Measurements from ENCODE around the gene SFRP5.
A peak's percentile ranks its signal among the peaks of the same experiment; 100 is the strongest.

The SFRP5 gene

DNA sequence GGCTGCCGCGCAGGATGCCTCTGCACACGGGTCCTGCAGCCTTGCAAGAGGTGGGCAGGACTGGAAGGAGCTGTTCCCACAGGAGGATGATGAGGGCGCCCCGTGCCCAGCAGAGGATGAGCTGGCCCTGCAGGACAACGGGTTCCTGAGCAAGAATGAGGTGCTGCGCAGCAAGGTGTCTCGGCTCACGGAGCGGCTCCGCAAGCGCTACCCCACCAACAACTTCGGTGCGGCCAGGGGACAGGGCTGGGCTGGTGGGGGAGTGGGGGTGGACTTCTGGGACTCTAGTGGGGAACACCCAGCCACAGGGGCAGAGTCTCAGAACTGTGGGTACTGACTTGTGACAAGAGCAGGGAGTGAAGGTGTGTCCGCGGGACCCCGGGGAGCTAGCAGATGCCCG, 18.8 kb downstream of the SFRP5 start:
- no peak for DNase-seq
- in situ Hi-C loops (cut with HindIII; ENCODE audit: low pct_ligation_motif_present, low pct_unique_long_range_greater_than_20kb, low sequenced_read_pairs) = loop anchor here (25.0 kb wide), 1 partner anchor 109 kb away; no protein-coding TSS in a partner anchor

DNA sequence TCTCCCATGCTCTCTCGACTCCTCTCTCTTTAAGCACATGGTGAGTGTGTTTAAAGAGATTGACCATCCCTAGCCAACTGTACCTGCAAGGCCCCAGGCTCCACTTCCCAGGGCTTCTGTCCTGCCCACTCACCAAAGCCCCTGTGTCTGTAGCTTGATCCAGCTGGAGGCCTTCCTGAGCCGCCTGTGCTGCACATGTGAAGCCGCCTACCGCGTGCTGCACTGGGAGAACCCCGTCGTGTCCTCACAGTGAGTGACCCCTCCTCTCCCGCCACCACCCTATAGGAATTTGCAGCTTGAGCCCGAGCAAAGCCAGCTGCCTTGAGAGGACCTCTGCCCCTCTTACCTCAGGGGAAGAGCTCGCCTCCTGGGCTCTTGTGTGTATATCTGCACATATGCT, 23.7 kb downstream of the SFRP5 start:
- DNase-seq = no peak
- in situ Hi-C loops (cut with HindIII; ENCODE audit: low pct_ligation_motif_present, low pct_unique_long_range_greater_than_20kb, low sequenced_read_pairs) = no loop called here

DNA sequence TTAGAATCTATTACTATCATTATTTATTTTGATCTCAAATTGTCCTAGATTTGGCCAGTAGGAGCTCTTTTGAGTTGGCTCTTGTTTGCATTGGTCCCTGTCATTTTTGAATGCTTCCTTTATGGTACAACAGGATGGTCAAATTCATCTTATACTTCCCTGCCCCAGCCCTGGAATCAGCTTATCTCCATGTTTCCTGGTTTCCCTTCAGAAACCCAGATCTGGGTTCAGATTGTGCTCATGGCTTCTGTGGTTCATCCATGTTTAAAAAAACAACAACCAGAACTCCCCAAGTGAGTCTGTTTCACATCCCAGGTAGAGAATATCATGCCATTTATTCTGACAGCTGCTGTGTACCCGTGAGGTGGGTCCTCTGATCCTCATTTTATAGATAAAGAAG, 24.2 kb downstream of the SFRP5 start:
- in situ Hi-C loops (cut with HindIII; ENCODE audit: low pct_ligation_motif_present, low pct_unique_long_range_greater_than_20kb, low sequenced_read_pairs) = no loop called here
- no peak for DNase-seq

DNA sequence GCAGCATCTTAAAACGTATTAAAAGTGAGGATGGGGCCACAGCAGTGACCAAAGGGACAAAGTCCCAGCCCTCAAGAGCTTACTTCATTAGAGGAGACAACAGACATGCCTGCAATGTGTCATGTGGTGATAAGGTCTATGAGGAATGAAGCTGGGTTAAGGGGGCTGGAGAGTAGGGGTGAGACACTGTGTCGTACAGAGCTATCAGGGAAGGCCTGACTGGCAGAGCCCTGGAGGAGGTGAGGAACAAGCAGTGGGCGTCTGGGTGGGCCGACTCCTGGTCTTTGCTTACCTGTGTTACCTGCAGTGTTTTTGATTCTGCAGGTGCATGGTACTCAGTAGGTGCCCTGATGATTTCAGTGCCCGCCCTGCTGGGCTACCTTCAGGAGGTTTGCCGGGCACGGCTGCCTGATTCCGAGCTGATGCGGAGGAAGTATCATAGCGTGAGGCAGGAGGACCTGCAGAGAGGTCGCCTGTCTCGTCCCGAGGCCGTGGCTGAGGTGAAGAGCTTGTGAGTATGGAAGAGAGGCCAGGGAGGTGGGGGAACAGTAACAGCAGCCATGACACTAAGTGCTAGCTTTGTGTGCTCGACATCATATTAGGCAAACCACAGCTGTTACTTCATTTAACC, 27.3 kb downstream of the SFRP5 start:
- no peak for DNase-seq
- in situ Hi-C loops (cut with HindIII; ENCODE audit: low pct_ligation_motif_present, low pct_unique_long_range_greater_than_20kb, low sequenced_read_pairs) = no loop called here

DNA sequence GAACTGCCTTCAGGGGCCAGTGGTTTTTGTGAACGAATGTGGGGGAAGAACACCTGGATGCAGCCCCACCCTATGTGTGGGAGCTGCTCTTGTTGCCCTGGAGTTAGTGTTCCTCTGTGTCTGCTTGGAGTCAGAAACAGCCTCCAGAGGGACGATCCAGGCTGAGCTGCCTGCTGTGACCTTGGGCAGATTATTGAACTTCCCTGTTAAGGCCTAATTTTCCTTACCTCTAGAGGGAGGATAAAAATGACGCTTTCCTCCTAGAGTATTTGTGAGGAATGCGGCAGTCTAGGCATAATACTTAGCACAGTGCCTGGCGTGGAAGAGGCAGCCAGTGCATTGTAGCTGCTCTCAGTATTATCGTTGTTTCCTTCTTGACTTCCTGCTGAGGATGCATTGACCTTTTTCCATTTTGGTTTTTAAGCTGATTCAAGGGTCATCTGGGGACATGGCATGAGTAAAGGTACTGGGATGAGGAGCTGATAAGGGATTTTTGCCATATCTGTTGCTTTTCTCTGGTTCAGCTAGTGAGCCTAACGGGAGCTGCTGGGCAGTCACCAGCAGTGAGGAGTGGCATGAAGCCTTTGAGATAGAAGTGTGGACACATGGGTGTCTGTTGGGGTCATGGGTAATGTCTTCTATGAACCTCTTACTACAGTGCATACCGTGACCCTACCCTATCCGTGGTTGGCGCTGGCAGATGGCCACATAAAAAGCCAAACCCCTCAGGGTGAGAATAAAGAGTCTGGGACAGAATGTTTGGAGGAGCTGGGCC, 28.4 kb downstream of the SFRP5 start:
- DNase-seq = no peak
- in situ Hi-C loops (cut with HindIII; ENCODE audit: low pct_ligation_motif_present, low pct_unique_long_range_greater_than_20kb, low sequenced_read_pairs) = no loop called here

DNA sequence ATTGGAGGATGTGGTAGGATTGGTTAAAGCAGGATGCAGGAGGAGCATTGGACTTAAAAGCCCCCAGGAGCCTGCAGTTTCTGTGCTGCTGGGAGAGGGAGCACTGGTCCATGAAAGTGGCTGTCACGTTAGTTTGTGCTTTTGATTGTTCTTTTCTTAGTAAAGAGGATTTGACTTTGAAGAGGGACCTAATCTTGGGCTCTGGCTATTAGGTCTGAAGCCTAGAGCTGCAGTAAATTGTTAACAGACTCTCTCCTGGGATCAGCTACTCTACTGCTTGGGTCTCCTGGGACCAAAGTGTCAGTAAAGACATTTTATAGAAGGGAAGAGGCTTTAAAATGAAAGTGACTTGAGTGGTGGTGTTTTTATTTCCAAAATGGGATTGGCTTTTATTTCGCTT, 31.2 kb downstream of the SFRP5 start:
- in situ Hi-C loops (cut with HindIII; ENCODE audit: low pct_ligation_motif_present, low pct_unique_long_range_greater_than_20kb, low sequenced_read_pairs) = no loop called here
- no peak for DNase-seq

DNA sequence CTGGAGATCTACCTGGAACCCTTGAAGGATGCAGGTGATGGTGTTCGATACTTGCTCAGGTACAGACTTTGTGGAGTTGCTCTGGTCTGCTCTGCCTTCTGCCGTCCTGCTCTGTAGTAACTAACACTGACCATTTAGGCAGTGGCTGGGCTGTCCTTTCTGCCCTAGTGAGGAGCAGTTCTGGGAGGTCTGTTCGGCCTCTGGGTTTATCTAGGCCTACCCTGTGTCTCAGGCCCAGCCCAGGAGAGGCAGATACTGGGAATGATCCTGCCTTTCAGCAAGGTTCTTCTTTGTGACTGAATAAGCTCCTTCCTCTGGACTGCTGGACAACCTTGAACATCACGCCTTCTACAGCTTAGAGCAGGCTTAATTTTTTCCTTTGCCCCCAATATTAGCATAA, 33.2 kb downstream of the SFRP5 start:
- in situ Hi-C loops (cut with HindIII; ENCODE audit: low pct_ligation_motif_present, low pct_unique_long_range_greater_than_20kb, low sequenced_read_pairs) = no loop called here
- DNase-seq = no peak

DNA sequence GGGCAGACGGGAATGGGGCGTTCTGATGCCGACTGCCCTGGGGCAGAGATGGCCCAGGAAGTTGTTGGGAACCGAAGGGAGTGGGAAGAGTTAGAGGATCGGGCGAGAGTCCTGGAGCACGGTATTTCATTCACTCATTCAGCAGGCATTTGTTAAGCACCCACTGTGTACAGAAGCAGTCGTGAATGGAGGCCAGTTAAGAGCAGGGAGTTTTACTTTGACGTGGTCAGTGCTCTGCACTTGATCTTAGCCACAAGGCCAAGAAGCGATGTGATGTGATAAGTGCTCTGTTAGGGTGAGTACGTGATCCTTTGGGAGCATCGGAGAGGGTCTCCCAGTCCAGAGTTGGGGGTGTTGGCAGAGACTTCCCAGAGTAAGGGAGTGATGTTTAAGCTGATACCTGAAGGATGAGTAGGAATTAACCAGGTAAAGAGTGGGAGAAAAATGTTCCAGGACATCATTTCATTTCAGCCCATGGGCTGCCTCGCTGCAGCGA, 34.0 kb downstream of the SFRP5 start:
- no peak for DNase-seq
- in situ Hi-C loops (cut with HindIII; ENCODE audit: low pct_ligation_motif_present, low pct_unique_long_range_greater_than_20kb, low sequenced_read_pairs) = no loop called here

DNA sequence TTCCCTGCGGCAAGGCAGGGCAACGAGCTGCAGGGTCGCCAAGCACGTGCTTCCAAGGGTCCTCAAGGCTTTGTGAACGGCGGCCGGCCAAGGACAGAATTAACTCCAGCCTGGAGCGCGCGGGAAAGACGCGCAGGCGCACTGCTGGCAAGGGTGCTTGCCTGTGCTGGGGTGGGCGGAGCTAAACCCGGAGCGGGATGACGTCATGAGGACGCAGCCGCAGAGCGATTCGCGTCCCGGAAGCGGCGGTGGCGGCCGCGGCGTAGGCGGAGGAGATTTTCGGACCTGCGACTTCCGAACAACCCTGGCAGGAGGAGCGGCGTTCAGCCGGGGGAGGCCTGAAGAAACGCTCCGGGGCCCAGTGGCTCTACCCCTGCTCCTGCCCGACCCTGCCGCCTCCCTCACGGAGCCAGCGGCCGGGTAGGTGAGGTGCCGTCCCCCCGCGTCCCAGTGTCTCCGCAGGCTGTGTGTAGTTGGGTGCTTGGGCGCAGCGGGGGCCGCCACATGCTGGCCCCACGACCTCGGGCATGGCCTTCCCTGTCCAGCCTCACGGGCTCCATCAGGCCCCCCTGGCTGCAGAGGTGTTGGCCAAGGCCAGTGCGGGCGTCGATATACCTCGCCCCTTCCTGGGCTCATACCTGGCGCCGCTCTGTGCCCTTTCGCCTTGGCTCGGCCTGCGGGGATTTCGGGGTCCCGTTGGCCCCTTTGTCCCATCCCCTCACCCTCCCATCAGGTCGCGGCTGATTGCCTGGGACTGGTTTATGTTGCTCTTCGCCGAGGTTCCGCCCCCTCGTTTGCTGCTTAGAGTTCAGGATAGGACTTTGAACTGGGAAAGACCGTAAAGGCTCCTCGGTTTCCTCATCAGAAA, 34.7 kb downstream of the SFRP5 start, which contains the start of gene ZFYVE27:
TSS of gene ZFYVE27 (plus strand) at position 227 of the 868 bp plus-strand sequence. CDS start 1,350 bp downstream, outside the sequence.
- in situ Hi-C loops (cut with HindIII; ENCODE audit: low pct_ligation_motif_present, low pct_unique_long_range_greater_than_20kb, low sequenced_read_pairs) = no loop called here
- DNase-seq = peak; percentile 96

DNA sequence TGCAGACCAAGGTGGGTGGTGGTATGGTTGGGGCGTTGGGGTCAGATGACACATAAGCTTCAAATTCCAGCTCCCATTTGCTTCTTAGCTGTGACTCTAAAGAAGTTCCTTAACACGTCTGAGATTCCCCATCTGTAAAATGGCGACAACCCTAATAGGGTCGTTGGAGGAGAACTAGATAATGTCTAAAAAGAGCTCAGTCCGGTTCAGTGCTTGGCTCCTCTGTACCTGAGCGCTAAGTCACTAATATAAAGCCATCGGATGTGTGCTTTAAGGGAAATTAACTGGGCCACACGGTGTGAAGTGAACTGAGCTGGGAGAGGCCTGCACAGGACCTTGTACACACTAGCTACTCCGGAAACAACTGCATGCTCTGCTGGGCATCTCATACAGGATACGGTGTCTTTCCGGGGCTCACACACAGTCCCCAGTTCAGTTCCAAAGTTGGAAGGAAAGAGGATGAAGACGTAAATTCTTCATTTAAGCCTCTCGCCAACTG, 35.3 kb downstream of the SFRP5 start:
- no peak for DNase-seq
- in situ Hi-C loops (cut with HindIII; ENCODE audit: low pct_ligation_motif_present, low pct_unique_long_range_greater_than_20kb, low sequenced_read_pairs) = no loop called here

DNA sequence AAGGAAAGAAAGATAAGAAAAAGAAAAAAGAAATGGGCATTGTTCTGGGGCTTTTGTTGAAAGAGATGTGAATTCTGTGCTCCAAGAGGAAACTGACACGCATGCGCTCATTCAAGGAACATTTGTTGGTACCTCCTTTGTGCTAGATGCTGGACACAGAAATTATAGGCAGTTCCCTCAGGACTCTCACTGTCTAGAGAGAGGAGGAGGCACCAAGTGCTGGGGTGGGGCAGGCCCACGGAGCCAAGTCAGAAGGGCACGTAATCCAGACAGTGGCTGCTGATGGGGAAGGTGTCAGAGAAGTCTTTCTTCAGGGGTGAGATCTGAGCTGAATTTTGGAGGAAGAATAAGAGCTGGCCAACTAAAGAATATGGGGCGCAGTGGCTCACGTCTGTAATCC, 37.8 kb downstream of the SFRP5 start:
- in situ Hi-C loops (cut with HindIII; ENCODE audit: low pct_ligation_motif_present, low pct_unique_long_range_greater_than_20kb, low sequenced_read_pairs) = no loop called here
- DNase-seq = no peak

DNA sequence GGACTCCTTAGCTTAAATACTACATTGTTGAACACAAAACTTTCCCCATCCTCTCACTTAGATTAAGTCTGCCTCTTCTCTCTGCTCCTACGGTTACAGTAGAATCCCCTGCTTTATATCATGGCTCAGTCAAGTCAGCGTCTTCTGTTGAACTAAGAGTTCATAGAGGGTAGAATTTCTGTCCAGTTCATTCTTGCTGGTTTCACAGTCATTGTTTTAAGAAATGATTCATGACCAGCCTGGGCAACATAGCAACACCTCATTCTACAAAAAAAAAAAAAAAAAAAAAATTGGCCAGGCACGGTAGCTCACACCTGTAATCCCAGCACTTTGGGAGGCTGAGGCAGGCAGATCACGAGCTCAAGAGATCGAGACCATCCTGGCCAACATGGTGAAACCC, 38.5 kb downstream of the SFRP5 start:
- in situ Hi-C loops (cut with HindIII; ENCODE audit: low pct_ligation_motif_present, low pct_unique_long_range_greater_than_20kb, low sequenced_read_pairs) = no loop called here
- DNase-seq = no peak

DNA sequence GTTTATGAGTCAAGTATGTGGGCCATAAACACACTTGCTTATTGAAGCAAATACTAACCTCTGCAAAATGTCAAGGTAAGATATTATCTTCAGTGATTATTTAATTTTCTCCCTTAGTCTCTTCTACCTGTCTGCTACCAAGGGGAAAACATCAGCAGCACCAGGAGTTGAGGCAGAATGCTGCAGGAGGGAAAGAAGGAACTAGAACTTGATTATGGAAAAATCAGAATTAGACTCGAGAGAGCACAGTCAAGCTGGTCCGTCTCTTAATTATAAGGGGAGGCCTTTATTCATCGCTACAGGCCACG, 39.8 kb downstream of the SFRP5 start:
- no peak for DNase-seq
- in situ Hi-C loops (cut with HindIII; ENCODE audit: low pct_ligation_motif_present, low pct_unique_long_range_greater_than_20kb, low sequenced_read_pairs) = no loop called here

DNA sequence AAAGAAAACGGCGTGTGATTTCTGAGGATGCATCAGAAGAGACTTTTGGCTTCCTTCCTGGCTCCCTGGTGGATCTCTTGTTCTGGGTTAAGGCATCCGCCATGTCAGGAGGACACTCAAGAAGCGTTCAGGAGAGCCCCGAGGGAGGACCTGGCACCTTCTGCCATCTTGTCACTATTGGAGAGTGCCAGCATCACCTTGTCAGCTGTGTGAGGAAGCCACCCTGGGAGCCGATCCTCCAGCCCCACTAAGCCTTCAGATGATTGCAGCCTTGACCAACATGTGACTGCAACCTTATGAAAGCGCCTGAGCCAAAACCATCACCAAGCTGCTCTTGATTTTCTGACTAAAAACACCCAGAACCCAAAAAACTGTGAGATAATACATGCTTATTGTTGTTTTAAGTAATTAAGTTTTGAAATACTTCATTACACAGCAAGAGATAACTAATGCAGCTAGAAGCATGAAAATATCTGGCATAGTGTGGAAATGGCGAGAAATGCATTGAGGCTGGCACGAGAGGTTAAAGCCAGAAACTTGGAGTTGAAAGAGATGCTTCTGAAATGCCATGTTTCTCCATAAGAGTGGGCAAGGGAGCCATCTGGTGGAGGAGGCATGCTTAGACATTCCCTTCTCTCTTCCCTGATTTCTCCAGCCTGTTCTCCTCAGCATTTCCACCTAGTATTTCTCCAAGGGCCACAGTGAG, 40.3 kb downstream of the SFRP5 start:
- in situ Hi-C loops (cut with HindIII; ENCODE audit: low pct_ligation_motif_present, low pct_unique_long_range_greater_than_20kb, low sequenced_read_pairs) = no loop called here
- DNase-seq = peak; percentile 77

DNA sequence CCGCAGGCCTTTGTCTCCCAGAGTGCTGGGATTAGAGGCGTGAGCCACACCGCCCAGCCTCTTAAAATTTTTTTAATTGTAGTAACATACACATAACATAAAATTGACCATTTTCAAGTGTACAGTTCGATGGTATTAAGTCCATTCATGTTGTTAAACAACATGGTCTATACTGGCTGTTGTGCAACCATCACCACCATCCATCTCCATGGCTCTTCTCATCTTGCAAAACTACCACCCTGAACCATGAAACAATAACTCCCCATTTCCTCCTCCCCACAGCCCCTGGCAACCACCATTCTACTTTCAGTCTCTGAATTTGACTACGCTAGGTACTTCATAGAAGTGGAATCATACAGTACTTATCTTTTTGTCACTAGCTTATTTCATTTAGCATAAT, 42.8 kb downstream of the SFRP5 start:
- in situ Hi-C loops (cut with HindIII; ENCODE audit: low pct_ligation_motif_present, low pct_unique_long_range_greater_than_20kb, low sequenced_read_pairs) = no loop called here
- no peak for DNase-seq

DNA sequence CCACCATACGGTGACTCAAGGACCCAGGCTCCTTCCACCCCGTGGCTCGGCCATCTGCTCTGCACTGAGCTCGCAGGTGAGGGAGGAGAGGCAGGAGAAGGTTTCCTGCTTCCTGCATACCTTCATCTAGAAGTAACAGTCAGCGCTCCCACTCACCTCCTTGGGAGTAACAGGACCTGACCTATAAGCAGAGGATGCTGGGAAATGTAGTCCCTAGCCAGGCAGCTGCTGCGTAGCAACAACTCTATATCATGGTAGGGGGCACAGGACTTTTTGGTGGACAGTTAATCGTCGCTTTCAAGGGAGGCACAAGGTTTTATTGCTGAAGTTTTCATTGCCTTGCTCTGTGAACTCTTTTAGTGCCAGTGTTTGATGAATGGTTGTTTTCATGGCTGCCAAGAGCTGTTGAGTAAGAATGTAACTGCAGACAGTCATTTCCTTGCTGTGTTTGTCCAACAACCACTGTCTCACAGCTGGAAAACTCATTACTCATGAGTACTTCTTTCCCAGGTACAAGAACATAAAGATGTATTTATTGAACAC, 45.1 kb downstream of the SFRP5 start:
- no peak for DNase-seq
- in situ Hi-C loops (cut with HindIII; ENCODE audit: low pct_ligation_motif_present, low pct_unique_long_range_greater_than_20kb, low sequenced_read_pairs) = no loop called here

DNA sequence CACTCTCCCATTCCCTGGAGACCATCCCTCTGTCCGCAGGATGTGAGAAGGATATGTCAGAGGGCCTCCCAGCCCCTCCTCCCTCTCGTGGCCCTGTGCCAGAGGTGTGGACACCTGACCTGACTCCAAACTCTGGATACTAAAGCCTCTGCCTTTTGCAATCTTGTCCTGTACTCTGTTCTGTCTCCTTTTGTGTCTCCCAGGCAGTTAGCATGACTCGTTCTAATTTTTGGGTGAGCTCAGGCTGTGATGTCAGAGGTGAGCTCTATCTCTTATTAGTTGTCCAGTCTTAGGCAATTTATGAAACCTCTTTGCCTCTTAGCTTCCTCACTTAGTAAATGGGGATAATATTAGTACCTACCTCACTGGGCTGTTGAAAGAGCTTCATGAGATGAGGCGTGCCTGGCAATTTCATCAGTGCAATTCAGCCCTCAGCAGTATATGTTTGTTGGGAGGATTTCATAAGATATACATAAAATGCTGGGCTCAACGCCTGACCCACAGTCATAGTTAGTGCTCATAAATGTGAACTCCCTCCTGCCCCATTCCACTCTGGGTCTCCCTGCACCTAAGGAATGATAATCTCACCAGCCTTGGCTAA, 47.4 kb downstream of the SFRP5 start:
- in situ Hi-C loops (cut with HindIII; ENCODE audit: low pct_ligation_motif_present, low pct_unique_long_range_greater_than_20kb, low sequenced_read_pairs) = no loop called here
- no peak for DNase-seq

DNA sequence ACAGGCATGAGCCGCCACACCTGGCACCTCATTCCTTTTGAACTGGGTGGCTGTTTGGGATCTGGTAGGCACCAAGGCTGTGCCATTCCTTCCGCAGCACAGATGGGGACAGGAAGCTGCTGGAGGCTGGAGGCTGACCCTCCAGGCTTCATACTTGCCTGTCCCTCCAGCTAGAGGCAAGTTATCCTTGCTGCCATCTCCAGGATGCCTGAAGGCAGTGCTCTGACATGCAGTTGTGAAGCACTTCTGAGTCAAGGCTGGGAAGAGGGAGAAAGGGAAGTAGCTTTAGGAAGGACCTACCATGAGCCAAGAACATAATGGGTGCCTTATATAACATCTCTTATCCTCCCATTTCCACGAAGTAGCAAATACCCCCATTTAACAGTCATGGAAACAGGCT, 48.8 kb downstream of the SFRP5 start:
- no peak for DNase-seq
- in situ Hi-C loops (cut with HindIII; ENCODE audit: low pct_ligation_motif_present, low pct_unique_long_range_greater_than_20kb, low sequenced_read_pairs) = no loop called here

Measured in ACHN (cell line).